Hepatocyte (in vitro differentiated cells): Measurements from ENCODE around the gene ADAMTSL5. TPM values are rescaled to one million over a fixed set of nuclear protein-coding genes. Genes with fewer than 3 reads are reported as not detected.

ENCODE experiments used
- DNase-seq: peaks from one replicate; pipeline ENCODE4 v3.0.0-alpha.2; 2016; ENCODE audit warnings: low spot score
- H2AFZ ChIP-seq: fragments of 200-600 bp; sonication (generic); 2 replicates; pipeline ENCODE4 v1.6.0; 2016; ENCODE audit warnings: antibody characterized with exemption, mild to moderate bottlenecking
- H3K27ac ChIP-seq: fragments of 200-600 bp; sonication (generic); 2 replicates; pipeline ENCODE4 v1.5.1; 2016; ENCODE audit warnings: mild to moderate bottlenecking
- H3K27me3 ChIP-seq: fragments of 200-600 bp; sonication (generic); 2 replicates; pipeline ENCODE4 v1.6.1; 2016
- H3K36me3 ChIP-seq: fragments of 200-600 bp; sonication (generic); replicated peaks from 2 replicates; pipeline ENCODE4 v1.5.1; 2016; ENCODE audit warnings: low read depth; ENCODE audit not compliant: insufficient read depth
- H3K4me1 ChIP-seq: fragments of 200-600 bp; sonication (generic); 2 replicates; pipeline ENCODE4 v1.5.1; 2016; ENCODE audit warnings: mild to moderate bottlenecking, moderate library complexity; ENCODE audit not compliant: insufficient read depth
- H3K4me2 ChIP-seq: fragments of 200-600 bp; sonication (generic); 2 replicates; pipeline ENCODE4 v1.6.0; 2016
- H3K4me3 ChIP-seq: fragments of 200-600 bp; sonication (generic); 2 replicates; pipeline ENCODE4 v1.5.1; 2016; ENCODE audit warnings: mild to moderate bottlenecking
- H3K79me2 ChIP-seq: fragments of 200-600 bp; sonication (generic); 2 replicates; pipeline ENCODE4 v1.6.0; 2017; ENCODE audit warnings: mild to moderate bottlenecking
- H3K9me2 ChIP-seq: fragments of 200-600 bp; sonication (generic); replicated peaks from 2 replicates; pipeline ENCODE4 v1.6.0; 2017; ENCODE audit warnings: mild to moderate bottlenecking; ENCODE audit not compliant: insufficient read depth
- H3K9me3 ChIP-seq: fragments of 200-600 bp; sonication (generic); 2 replicates; pipeline ENCODE4 v1.5.1; 2016; ENCODE audit warnings: low read depth, mild to moderate bottlenecking
- H4K20me1 ChIP-seq: fragments of 200-600 bp; sonication (generic); 2 replicates; pipeline ENCODE4 v1.6.0; 2016; ENCODE audit warnings: mild to moderate bottlenecking; ENCODE audit not compliant: insufficient read depth, poor library complexity, severe bottlenecking
- EZH2 ChIP-seq: fragments of 200-600 bp; sonication (generic); IDR thresholded peaks from 2 replicates; pipeline ENCODE4 v1.6.1; 2016; ENCODE audit warnings: antibody characterized with exemption, mild to moderate bottlenecking, borderline replicate concordance
- EZH2phosphoT487 ChIP-seq: fragments of 200-600 bp; sonication (generic); IDR thresholded peaks from one replicate; pipeline ENCODE4 v1.6.1; 2018; ENCODE audit warnings: antibody characterized with exemption, mild to moderate bottlenecking, low read depth, moderate library complexity; ENCODE audit not compliant: unreplicated experiment, severe bottlenecking
- WGBS: methylation state at CpG from one replicate; pipeline ENCODE4 v1.1.6; 2016; ENCODE audit warnings: low lambda C conversion rate; ENCODE audit errors: missing lambda C conversion rate; 5-methylcytosine and 5-hydroxymethylcytosine counted together
- polyA plus RNA-seq: library from polyadenylated mRNA; unstranded; fragments of >200 nt; fragmentation: Nextera tagmentation; extraction: Ambion mirVana; gene quantifications from 2 replicates; pipeline ENCODE4 v1.2.1, GENCODE V29; 2016
- total RNA-seq: library from RNA; depleted of rRNA; stranded (reverse); fragments of >200 nt; gene quantifications from 2 replicates; pipeline ENCODE4 v1.2.3, GENCODE V29; 2014
- TF ChIP-seq, protein P1 (sequence below): fragments of 200-600 bp; sonication (generic); IDR thresholded peaks from 2 replicates; pipeline ENCODE4 v1.5.1; 2016; ENCODE audit warnings: antibody characterized with exemption, mild to moderate bottlenecking; ENCODE audit not compliant: poor library complexity

The ADAMTSL5 gene
- total and polyA plus RNA-seq, 2 experiments from 2014 or later, result 8.3 to 45.5 TPM

DNA sequence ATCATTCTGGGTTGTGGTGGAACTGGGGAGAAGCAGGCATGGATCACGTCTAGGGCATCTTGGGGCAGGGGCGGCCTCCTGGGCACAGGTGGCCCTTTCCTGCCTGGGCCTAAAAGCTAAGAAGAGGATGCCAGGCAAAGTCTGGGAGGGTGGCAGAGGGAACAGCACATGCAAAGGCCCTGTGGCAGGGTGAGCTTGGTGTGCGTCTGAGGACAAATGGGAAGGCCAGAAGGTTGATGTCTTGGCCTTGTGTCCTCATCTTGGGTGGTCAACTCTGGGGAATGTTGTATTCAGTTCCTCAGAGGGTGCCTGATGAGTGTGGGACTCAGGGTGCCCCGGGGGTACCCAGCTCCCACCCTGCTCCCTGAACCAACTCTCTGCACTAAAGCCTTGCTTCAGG, 5.7 kb upstream of the ADAMTSL5 start:
- TF ChIP-seq EZH2phosphoT487, result no peak
- TF ChIP-seq, protein P1, sequence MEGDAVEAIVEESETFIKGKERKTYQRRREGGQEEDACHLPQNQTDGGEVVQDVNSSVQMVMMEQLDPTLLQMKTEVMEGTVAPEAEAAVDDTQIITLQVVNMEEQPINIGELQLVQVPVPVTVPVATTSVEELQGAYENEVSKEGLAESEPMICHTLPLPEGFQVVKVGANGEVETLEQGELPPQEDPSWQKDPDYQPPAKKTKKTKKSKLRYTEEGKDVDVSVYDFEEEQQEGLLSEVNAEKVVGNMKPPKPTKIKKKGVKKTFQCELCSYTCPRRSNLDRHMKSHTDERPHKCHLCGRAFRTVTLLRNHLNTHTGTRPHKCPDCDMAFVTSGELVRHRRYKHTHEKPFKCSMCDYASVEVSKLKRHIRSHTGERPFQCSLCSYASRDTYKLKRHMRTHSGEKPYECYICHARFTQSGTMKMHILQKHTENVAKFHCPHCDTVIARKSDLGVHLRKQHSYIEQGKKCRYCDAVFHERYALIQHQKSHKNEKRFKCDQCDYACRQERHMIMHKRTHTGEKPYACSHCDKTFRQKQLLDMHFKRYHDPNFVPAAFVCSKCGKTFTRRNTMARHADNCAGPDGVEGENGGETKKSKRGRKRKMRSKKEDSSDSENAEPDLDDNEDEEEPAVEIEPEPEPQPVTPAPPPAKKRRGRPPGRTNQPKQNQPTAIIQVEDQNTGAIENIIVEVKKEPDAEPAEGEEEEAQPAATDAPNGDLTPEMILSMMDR, result no peak
- no peak for TF ChIP-seq EZH2
- no peak overlapping the region for H3K27ac ChIP-seq
- 85% methylated on average over 4 of the region's 4 CpGs for WGBS

DNA sequence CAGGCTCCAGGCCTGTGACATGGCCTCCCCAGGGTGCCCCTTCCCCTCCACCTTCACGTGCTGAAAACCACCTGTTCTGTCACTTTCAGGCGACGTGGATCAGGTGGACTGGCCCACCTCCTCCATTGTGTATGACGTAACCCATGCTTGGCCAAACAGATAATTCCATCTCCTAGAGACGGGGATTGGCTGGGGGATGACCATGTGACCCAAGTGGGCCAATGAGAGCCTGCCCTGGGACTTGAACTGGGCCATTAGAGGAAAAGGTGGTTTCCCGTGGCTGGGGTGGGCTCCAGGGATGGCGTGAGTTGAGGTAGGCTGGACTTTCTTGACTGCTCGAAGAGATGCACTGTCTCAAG, 3.6 kb upstream of the ADAMTSL5 start:
- H3K27me3 ChIP-seq, result no peaks in the 10 kb centered on the region
- H3K4me1 ChIP-seq, result peaks cover 14% of the 10 kb centered on the region
- no peak overlapping the region for H3K4me3 ChIP-seq
- no peaks in the 10 kb centered on the region for H3K36me3 ChIP-seq
- H3K27ac ChIP-seq, result no peak overlapping the region
- no peak for DNase-seq
- peaks cover 13% of the 10 kb centered on the region for H3K79me2 ChIP-seq
- 83% methylated on average over 8 of the region's 8 CpGs for whole genome bisulfite sequencing
- H3K9me3 ChIP-seq, result no peaks in the 10 kb centered on the region
- H4K20me1 ChIP-seq, result no peaks in the 10 kb centered on the region
- no peaks in the 10 kb centered on the region for H3K9me2 ChIP-seq
- no peak overlapping the region for H3K4me2 ChIP-seq
- TF ChIP-seq, protein P1, result no peak
- no peak for TF ChIP-seq EZH2
- no peak for TF ChIP-seq EZH2phosphoT487
- no peak overlapping the region for H2AFZ ChIP-seq

More for the DNA sequence above, 5.7 kb upstream of the ADAMTSL5 start:
- no peaks in the 10 kb centered on the region for H3K79me2 ChIP-seq
- H3K4me1 ChIP-seq, result peaks cover 4% of the 10 kb centered on the region
- H2AFZ ChIP-seq, result no peak overlapping the region
- no peaks in the 10 kb centered on the region for H3K9me2 ChIP-seq
- no peak overlapping the region for H3K4me2 ChIP-seq
- H3K27me3 ChIP-seq, result peaks cover 9% of the 10 kb centered on the region
- no peaks in the 10 kb centered on the region for H3K9me3 ChIP-seq
- no peak overlapping the region for H3K4me3 ChIP-seq
- no peak for DNase-seq
- no peaks in the 10 kb centered on the region for H3K36me3 ChIP-seq
- no peaks in the 10 kb centered on the region for H4K20me1 ChIP-seq

DNA sequence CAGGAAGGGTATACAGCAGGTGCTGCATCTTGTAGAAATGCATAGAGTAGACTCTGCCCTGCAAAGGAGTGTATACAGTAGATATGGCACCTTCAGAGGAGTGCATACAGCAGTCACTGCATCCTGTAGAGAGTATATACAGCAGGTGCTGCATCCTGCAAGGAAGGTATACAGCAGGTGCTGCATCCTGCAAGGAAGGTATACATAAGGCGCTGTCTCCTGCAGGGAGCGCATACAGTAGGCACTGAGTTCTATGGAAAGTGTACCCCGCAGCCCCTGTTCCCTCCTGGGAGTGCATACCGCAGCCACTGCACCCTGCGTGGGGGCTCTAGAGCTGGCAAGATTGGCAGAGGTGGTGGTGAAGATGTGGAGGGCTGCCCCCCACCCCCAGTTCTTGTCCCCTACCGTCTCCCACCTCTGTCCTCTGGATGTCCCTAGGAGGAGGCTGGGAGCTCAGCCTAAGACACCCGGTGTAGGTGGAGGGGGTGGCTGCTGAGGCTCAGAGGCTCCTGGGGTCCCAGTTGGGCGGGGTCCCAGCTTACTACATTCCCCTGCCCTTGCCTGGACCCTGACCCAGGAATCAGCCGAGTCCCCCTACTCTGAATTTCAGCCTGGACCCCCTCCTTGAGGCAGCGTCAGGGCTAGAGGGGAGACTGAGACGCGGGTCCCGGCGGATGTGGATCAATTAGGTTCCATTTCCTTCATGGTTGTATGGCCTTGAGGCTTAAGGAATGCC, 2.3 kb upstream of the ADAMTSL5 start:
- Histone ChIP-seq H3K27ac (no peak overlapping the region), H3K4me1 (peaks cover 26% of the 10 kb centered on the region), H3K4me3 (no peak overlapping the region), H3K9me2 (no peaks in the 10 kb centered on the region), H3K4me2 (no peak overlapping the region), H4K20me1 (no peaks in the 10 kb centered on the region), H3K36me3 (no peaks in the 10 kb centered on the region), H3K79me2 (peaks cover 13% of the 10 kb centered on the region), H2AFZ (no peak overlapping the region), H3K27me3 (no peaks in the 10 kb centered on the region), H3K9me3 (no peaks in the 10 kb centered on the region)
- DNase-seq, result no peak
- 85% methylated on average over 14 of the region's 14 CpGs for WGBS
- TF ChIP-seq EZH2phosphoT487 (no peak), EZH2 (no peak)
- TF ChIP-seq, protein P1, result no peak
